ENCODE results near the gene FBN3.

Gene FBN3

DNA sequence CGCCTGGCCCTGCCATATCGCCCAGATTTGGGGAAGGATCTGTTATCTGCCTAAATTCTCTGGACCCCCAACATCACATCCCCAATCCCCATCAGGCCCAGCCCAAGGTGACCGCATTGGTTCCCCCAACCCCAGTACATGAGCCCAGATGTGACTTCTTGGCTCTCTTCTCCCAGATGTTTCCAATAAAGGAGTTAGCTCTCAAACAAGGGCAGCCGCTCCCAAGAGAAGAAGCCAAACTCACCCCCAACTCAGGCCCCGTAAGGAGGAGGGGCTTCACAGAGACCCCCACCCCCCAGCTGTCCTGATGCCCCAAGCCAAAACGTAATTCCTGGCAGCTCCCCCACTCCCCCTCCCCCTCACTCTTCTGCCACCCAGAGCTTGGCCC is 6.9 kb downstream of the FBN3 start:
- H3K4me3 ChIP-seq (replicated peaks in 1 of 2; ENCODE audit: low read depth in 2 of 2, low read length in 2 of 2): no peak overlapping the region
- TF ChIP-seq, protein P1, sequence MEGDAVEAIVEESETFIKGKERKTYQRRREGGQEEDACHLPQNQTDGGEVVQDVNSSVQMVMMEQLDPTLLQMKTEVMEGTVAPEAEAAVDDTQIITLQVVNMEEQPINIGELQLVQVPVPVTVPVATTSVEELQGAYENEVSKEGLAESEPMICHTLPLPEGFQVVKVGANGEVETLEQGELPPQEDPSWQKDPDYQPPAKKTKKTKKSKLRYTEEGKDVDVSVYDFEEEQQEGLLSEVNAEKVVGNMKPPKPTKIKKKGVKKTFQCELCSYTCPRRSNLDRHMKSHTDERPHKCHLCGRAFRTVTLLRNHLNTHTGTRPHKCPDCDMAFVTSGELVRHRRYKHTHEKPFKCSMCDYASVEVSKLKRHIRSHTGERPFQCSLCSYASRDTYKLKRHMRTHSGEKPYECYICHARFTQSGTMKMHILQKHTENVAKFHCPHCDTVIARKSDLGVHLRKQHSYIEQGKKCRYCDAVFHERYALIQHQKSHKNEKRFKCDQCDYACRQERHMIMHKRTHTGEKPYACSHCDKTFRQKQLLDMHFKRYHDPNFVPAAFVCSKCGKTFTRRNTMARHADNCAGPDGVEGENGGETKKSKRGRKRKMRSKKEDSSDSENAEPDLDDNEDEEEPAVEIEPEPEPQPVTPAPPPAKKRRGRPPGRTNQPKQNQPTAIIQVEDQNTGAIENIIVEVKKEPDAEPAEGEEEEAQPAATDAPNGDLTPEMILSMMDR (IDR thresholded peaks at IDR 0.05; ENCODE audit: low read depth, low read length): no peak
- DNase-seq (ENCODE audit: low read depth in 2 of 2): no peak

DNA sequence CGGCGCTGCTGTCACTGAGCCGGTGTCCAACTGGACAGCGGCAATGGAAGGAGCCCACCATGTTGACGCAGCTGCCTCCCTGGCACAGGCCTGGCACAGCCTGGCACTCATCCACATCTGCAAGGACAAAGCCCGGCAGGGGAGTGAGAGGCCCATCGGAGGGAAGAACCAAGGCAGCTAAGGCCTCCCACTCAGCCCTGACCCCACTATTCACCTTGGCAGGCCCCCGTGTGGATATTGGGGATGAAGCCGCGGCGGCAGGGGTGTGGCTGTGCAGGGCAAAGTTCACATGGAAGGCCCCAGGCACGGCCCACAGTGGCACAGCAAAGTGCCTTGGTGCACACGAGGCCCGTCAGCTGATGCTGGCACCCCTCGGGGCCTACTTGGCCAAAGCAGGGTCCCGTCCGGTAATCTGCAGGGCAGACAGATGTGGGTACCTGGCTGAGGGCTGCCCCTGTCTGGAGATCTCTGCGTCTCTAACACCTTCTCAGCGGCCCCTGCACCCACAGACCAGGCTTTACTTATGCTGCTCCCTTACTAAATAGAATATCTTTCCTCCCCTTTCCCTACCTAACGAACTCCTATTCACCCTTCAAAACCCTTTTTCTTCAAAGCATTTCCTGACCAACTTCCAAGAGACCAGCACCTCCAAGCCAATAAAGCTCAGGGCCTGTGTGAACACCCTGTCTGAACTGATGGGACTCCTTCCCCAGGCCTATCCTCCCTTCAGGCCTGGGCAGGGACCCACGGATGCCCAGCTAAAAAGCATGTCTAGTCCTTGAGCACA is 7.5 kb downstream of the FBN3 start:
- DNase-seq (ENCODE audit: low read depth in 2 of 2): no peak
- H3K4me3 ChIP-seq (replicated peaks in 1 of 2; ENCODE audit: low read depth in 2 of 2, low read length in 2 of 2): no peak overlapping the region
- TF ChIP-seq, protein P1 (IDR thresholded peaks at IDR 0.05; ENCODE audit: low read depth, low read length): no peak

DNA sequence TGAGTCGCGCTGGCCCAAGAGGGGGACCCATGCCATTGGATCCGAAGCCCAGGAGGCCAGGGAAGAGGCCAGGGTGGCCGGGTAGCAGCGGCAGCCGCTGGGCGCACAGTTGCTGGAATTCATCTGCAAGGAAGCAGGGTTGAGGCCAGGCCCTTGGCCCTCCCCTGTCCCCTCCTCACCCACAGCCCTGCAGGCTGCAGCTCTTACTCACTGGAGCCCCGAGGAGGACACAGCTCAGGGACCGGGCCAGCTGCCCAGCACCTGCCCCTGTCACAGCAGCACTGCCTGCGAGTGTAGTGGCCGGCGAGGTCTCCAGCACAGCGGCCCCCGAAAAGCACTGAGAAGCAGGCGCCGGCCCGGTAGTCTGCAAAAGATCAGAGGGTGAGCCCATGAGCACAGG is 11.2 kb downstream of the FBN3 start:
- TF ChIP-seq, protein P1 (IDR thresholded peaks at IDR 0.05; ENCODE audit: low read depth, low read length): no peak
- DNase-seq (ENCODE audit: low read depth in 2 of 2): no peak
- H3K4me3 ChIP-seq (replicated peaks in 1 of 2; ENCODE audit: low read depth in 2 of 2, low read length in 2 of 2): no peak overlapping the region

DNA sequence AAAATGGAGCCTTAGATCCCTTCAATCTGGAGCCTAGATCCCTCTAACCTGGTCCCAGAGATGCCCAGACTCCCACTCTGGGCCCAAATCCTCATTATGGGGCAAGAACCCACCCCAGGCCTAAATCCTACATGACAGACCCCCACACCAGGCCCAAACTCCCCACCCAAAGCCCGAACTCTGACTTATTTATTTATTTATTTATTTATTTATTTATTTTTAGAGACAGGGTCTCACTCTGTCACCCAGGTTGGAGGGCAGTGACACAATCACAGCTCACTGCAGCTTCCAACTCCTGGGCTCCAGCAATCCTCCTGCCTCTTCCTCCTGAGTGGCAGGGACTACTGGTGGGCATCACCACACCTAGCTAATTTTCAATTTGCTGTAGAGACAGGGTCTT is 12.0 kb downstream of the FBN3 start:
- no peak for DNase-seq (ENCODE audit: low read depth in 2 of 2)
- TF ChIP-seq, protein P1 (IDR thresholded peaks at IDR 0.05; ENCODE audit: low read depth, low read length): no peak
- H3K4me3 ChIP-seq (replicated peaks in 1 of 2; ENCODE audit: low read depth in 2 of 2, low read length in 2 of 2): no peak overlapping the region

DNA sequence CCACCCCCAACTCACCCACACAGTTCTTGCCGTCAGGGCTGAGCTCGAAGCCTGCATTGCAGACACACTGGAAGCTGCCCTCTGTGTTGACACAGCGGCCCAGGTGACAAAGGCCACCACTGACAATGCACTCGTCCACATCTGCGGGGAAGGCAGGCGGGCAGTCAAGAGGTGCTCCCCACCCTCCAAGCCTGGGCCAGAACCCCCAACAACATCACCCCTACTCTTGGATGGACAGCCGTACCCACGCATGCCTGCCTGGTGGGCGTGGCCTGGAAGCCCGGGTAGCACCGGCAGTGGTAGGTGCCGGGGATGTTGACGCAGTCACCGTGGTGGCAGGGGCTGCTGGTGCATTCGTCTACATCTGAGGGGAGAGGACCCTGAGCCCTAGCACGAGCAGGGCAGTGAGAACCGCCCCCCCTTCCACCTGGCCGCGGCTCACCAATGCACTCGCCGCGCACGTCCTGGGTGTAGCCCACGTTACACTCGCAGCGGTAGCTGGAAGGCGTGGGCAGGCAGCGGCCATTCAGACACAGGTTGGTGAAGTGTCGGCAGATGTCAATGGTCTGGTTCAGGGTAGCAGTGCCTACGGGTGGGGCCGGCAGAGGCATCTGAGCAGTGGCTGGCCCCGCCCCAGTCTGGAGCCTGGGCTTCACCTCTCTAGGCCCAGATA is 13.3 kb downstream of the FBN3 start:
- DNase-seq (ENCODE audit: low read depth in 2 of 2): no peak
- TF ChIP-seq, protein P1 (IDR thresholded peaks at IDR 0.05; ENCODE audit: low read depth, low read length): no peak
- no peak overlapping the region for H3K4me3 ChIP-seq (replicated peaks in 1 of 2; ENCODE audit: low read depth in 2 of 2, low read length in 2 of 2)

DNA sequence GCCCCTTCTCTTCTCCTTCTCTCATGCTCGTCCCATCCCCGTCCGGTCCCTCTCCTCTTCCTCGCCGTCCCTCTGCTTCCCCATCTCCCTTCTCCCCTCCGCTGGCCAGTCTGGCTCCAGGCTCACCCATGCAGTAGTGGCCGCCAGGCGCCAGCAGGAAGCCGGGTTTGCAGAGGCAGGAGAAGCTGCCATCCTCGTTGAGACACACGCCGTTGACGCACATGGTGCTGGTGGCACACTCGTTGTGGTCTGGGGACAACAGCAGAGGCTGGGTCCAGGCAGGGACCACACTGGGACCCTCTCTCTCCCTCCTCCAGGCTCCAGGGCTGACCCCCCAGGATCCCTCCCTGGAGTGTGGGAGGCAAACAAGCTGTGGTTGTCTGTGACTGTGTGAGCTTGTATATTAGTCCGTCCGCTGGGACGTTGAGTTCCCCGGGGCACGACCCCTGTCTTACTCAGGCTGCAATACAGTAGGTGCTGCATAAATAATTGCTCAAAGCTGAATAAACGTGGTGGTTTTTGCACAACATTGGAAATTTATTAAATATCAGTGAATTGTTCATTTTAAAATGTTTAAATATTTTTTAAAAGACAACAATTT is 16.4 kb downstream of the FBN3 start:
- TF ChIP-seq, protein P1 (IDR thresholded peaks at IDR 0.05; ENCODE audit: low read depth, low read length): no peak
- no peak overlapping the region for H3K4me3 ChIP-seq (replicated peaks in 1 of 2; ENCODE audit: low read depth in 2 of 2, low read length in 2 of 2)
- DNase-seq (ENCODE audit: low read depth in 2 of 2): no peak

Measured in cardiac fibroblast (primary cell).